ENCODE data around the gene P3H1. TPM values are rescaled to one million over a fixed set of nuclear protein-coding genes. Genes with fewer than 3 reads are reported as not detected.

The P3H1 gene
- total RNA-seq, 4 donors from 2014 or later: 9.4 to 26.8 (median 13.5) TPM

DNA sequence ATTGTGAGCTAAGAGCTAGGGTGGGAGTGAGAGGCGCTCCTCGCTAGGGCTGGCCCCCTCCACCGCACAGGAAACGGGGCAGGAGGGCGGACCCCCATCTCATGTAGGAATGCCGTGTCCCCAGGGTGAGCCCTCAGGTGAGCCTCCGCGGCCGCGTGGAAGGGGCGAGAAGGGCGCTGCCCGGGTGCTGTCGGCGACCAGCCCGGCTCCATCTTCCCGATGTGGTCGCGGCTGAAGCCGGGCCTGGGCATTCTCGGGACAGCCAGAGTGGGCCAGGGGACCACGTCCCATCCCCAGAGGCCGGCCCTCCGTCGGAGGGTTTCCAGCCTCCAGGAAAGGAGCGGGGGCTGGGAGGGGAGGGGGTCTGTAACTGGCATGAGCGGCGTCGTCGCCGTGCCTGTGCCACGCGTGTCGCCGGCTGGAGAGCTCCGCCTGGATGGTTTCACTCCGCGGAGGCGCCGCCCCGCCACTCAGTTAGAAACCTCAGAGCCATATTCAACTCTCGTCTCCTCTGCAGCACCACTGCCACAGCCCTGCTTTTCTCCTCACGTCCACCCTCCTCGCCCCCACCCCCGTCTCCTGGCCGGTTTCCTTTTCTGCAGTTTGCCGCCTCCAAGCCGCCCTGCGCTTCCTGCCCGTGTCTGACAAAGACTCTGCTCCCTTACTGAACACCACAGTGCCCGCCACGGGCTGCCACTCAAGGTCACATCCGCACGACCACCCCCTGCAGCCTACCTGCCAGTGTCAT lies 18.3 kb upstream of the P3H1 start, which contains the start of gene TMEM269:
TMEM269 (plus strand) TSS at position 46 of the 748 bp plus-strand sequence. CDS start 4,903 bp downstream, outside the sequence.
- 11 to 18% methylated on average over 48 to 49 of the region's 54 CpGs for WGBS, 2 donors
- H3K4me3 ChIP-seq (ENCODE audit: low read depth, poor library complexity, severe bottlenecking): no peak within 1 kb of the TSS
- intact Hi-C loops (cut with DNase I; ENCODE audit: low total_unique reads): no loop called here
- DNase-seq (ENCODE audit: low spot score in 2 of 2): no peak
- TF ChIP-seq, protein P1, sequence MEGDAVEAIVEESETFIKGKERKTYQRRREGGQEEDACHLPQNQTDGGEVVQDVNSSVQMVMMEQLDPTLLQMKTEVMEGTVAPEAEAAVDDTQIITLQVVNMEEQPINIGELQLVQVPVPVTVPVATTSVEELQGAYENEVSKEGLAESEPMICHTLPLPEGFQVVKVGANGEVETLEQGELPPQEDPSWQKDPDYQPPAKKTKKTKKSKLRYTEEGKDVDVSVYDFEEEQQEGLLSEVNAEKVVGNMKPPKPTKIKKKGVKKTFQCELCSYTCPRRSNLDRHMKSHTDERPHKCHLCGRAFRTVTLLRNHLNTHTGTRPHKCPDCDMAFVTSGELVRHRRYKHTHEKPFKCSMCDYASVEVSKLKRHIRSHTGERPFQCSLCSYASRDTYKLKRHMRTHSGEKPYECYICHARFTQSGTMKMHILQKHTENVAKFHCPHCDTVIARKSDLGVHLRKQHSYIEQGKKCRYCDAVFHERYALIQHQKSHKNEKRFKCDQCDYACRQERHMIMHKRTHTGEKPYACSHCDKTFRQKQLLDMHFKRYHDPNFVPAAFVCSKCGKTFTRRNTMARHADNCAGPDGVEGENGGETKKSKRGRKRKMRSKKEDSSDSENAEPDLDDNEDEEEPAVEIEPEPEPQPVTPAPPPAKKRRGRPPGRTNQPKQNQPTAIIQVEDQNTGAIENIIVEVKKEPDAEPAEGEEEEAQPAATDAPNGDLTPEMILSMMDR (IDR thresholded peaks at IDR 0.05): no peak
- TF ChIP-seq POLR2A (IDR thresholded peaks at IDR 0.05): no peak

DNA sequence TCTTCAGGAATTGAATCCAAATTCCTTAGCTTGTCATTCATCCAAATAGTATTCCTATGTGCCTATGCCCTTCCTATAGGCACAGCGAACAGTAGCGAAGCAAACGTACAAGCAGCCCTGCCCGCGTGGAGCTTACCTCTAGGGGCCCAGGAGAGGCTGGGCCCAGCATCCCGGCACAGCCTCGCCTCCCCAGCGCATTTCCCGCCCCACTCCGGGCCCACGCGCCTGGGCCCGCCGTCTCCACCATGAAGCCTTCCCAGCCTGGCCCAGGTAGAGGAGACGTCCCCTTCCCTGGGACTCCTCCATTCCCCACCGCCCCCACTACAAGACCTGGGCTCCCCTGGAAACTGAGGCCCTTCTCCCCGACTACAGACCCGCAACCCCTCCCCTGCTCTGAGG lies 17.7 kb upstream of the P3H1 start:
- DNase-seq (ENCODE audit: low spot score in 2 of 2): no peak
- no peak overlapping the region for H3K4me3 ChIP-seq (ENCODE audit: low read depth, poor library complexity, severe bottlenecking)
- WGBS, 2 donors: 91 to 94% methylated on average over 18 of the region's 18 CpGs
- intact Hi-C loops (cut with DNase I; ENCODE audit: low total_unique reads): no loop called here
- TF ChIP-seq POLR2A (IDR thresholded peaks at IDR 0.05): no peak
- TF ChIP-seq, protein P1 (IDR thresholded peaks at IDR 0.05): no peak

DNA sequence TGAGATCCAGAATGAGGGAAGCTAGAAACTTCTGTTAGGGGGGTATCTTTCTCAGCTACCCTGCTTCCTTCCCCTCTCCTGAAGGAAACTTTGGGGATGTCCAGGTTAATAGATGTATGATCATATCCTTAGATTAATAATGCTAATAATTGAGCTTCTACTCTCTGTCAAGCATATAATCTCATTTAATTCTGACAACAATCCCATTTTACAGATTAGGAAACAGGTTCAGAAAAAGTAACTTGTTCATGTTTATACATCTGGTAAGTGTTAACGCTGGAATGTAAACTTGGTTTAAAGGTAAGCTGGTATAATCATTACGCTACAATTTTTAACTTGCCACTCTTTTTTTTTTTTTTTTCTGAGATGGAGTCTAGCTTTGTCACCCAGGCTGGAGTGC lies 16.3 kb upstream of the P3H1 start:
- no peak overlapping the region for H3K4me3 ChIP-seq (ENCODE audit: low read depth, poor library complexity, severe bottlenecking)
- TF ChIP-seq POLR2A (IDR thresholded peaks at IDR 0.05): no peak
- TF ChIP-seq, protein P1 (IDR thresholded peaks at IDR 0.05): no peak
- intact Hi-C loops (cut with DNase I; ENCODE audit: low total_unique reads): no loop called here
- WGBS, 2 donors: 96 to 97% methylated on average over 2 of the region's 2 CpGs
- no peak for DNase-seq (ENCODE audit: low spot score in 2 of 2)

DNA sequence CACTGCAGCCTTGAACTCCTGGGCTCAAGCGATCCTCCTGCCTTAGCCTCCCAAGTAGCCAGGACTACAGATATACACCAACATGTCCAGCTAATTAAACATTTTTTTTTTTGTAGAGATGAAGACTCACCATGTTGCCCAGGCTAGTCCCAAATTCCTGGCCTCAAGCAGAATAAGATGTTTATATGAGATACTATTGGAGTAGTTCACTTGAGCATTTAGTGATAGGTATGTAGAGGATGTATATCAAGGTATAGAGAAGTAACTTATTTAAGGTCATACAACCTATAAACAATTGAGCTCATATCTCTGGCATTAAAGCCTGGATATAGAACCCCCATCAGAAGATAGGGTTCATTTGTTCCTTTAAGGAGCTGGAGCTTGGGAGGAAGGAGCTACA lies 13.3 kb upstream of the P3H1 start:
- no peak for TF ChIP-seq POLR2A (IDR thresholded peaks at IDR 0.05)
- TF ChIP-seq, protein P1 (IDR thresholded peaks at IDR 0.05): no peak
- no peak overlapping the region for H3K4me3 ChIP-seq (ENCODE audit: low read depth, poor library complexity, severe bottlenecking)
- no peak for DNase-seq (ENCODE audit: low spot score in 2 of 2)
- intact Hi-C loops (cut with DNase I; ENCODE audit: low total_unique reads): no loop called here
- 96 to 100% methylated on average over 1 of the region's 1 CpG for WGBS, 2 donors

DNA sequence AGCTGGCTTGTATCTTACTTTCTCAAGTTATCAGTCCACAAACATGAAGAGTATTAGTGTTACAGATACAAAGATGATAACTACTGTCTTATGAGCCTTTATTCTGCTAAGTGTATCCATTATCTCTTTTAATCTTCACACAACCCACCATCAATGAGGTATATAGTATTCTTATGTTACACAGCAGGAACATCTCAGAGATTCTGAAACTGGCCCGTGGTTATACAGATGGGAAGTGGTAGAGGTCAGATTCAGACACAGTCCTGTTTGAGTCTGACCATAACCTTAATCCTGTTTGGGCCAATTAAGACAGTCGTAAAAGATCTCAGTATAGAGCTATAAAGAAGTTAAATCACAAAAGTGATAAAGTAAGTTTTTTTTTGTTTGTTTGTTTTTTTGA lies 12.9 kb upstream of the P3H1 start:
- 85 to 89% methylated on average over 2 of the region's 2 CpGs for WGBS, 2 donors
- intact Hi-C loops (cut with DNase I; ENCODE audit: low total_unique reads): loop anchor here (10.0 kb wide), 1 partner anchor 295 kb away; no protein-coding TSS in a partner anchor

More for the DNA sequence above, 12.9 kb upstream of the P3H1 start:
- TF ChIP-seq POLR2A (IDR thresholded peaks at IDR 0.05): no peak
- TF ChIP-seq, protein P1 (IDR thresholded peaks at IDR 0.05): no peak
- no peak overlapping the region for H3K4me3 ChIP-seq (ENCODE audit: low read depth, poor library complexity, severe bottlenecking)
- DNase-seq (ENCODE audit: low spot score in 2 of 2): no peak
